ENCODE measurements around the gene UGT2B10. TPM values are rescaled to one million over a fixed set of nuclear protein-coding genes. Genes with fewer than 3 reads are reported as not detected.

The UGT2B10 gene
- total and polyA plus RNA-seq, 4 donors, result not detected

Small RNA genes lying within 50 kb of the gene (small RNA-seq; reads per million reads assigned to genes)
- gene AC021146.4 (ENCODE audit: low replicate concordance) (not detected), gene AC021146.9 (ENCODE audit: low replicate concordance) (not detected)

Other genes starting within 250 kb of the UGT2B10 start
- gene UGT2B17, start 239.7 kb upstream of the UGT2B10 start, total RNA-seq, result not detected
- not detected for gene UGT2B17, start 239.7 kb upstream of the UGT2B10 start, polyA plus RNA-seq (ENCODE audit: insufficient read length in 2 of 2)
- gene UGT2B15, start 145.3 kb upstream of the UGT2B10 start, total RNA-seq, result not detected
- gene UGT2B15, start 145.3 kb upstream of the UGT2B10 start, polyA plus RNA-seq (ENCODE audit: insufficient read length in 2 of 2), result not detected
- not detected for gene UGT2A3, start 135.8 kb downstream of the UGT2B10 start, total RNA-seq
- gene UGT2A3, start 135.8 kb downstream of the UGT2B10 start, polyA plus RNA-seq (ENCODE audit: insufficient read length in 2 of 2), result under 1 TPM; 0.21 to 0.29 TPM

Data from spinal cord (tissue), 4 donors.